Limb (tissue), 2 donors: ENCODE results near the gene KIAA1755.
A peak's percentile ranks its signal among the peaks of the same experiment; 100 is the strongest.

Experiments
- DNase-seq, 2 donors: peaks; one replicate each; pipeline ENCODE4 v3.0.0-alpha.2; 2016; ENCODE audit errors: extremely low spot score in 2 of 2

KIAA1755 gene

GRCh38 chr20:38260378-38261053 lies at the start of gene KIAA1755:
Gene KIAA1755 (minus strand): TSS chr20:38260735. CDS start chr20:38260500, 235 bp downstream.
- peak in 1 of 2 donors; percentile 73 for DNase-seq

DNA sequence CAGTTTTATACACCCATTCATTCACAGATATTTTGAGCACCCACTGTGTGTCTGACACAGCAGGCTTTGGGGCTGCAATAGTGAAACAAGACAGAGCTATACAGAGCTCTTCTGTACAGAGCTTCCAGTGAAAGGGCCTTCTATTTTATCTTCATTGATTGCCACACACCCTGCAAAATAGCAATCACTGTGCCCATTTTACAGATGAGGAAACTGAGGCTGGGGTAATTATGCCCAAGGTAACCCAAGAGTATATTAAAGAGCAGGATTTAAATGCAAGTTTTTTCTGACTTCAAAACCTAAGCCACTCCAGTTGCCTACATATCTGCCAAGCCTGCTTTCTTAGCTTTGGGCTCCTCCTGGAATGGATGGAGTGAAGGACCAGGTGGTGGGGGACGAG lies 47.9 kb upstream of the KIAA1755 start:
- DNase-seq, result no peak

DNA sequence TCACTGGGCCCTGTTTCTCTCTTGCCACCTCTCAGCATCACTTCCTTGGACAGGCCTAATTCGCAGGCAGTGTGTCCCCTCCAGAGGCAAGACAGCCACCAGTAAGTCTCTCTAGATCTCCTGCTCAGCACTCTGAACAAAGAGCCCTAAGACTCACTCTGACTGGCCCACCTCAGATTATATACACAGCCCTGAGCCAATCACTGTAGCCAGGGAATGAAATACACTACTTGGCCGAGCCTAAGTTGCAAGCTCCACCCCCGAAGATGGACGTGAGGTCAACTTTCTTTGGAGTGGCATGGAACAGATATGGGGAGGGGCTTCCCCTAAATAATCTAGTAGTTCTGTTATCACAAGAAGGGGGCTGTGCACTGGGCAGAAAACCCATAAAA lies 47.5 kb upstream of the KIAA1755 start:
- DNase-seq, result no peak

DNA sequence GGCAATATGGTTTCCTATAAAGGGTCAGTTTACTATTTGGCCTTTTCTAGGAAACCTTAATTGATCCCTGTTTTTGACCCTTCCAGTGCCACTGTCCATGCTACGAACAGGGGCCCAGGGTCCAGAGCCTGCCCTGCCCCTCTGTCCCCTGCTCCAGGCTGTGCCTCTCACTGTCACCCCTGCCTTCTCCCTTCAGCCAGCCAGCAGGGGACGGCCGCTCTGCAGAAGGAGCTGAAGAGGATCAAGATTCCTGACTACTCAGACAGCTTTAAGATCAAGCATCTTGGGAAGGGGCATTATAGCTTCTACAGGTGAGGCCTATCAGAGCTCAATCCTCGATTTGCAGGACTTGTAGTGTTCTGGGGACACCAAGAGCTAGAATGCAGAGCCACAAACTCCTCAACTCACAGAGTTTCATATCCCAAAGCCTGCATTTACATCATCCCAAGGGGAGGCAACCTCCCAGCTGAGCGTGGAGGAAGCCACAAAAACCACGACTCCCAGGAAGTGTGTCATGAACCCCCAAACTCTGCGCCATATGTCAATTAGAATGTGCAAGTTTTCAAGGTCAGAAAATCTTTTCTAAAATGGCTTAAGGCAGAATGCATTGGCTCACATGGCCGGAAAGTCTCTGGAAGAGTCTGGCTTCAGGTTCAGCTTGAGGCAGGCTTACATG lies 47.0 kb upstream of the KIAA1755 start:
- DNase-seq, result no peak

GRCh38 chr20:38306379-38306778 lies 45.8 kb upstream of the KIAA1755 start:
- DNase-seq, result no peak

DNA sequence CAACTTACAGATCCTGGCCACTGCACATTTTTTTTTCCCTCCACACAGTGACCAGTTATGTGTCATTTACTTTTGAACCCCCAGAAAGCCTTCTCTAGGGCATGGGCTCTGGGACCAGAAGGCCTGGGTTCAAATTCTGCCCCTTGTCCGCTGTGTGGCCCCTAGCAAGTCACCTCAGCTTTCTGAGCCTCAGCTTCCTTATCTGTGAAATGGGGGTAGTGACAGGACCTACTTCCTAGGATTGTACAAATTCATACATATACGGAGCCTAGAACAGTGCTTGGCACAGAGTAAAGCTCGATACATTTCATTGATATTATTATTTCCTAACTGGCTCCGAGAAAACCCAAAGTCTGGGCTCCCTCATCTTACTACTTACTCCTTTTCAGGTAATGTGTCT lies 45.0 kb upstream of the KIAA1755 start:
- no peak for DNase-seq

DNA sequence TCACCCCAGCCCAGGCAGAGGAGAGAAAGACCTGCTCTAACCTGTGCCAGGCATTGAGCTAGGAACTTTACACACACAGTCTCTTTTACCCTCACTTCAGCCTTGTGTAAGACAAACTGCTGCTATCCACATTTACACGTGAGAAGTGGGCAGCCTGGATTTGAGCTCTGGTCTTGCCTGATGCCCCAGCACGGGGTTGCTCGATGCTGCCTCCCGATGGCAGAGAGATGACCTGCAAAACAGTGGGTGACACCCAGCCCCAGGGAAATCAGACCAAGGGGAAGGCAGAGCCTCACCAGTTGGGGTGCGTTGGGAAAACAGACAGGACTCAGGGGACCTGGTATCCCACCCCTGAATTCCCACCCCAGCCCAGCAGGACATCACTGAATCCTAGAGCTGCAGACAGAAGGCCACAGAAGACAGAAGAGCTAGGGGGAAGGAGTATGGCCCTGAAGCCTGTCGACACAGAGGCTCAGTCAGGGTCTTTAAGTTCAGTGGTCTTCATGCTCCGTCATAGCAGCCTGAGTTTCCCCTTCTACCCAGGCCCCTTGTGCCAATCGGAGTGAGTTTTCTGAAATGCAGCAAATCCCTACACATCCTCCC lies 44.4 kb upstream of the KIAA1755 start:
- no peak for DNase-seq

DNA sequence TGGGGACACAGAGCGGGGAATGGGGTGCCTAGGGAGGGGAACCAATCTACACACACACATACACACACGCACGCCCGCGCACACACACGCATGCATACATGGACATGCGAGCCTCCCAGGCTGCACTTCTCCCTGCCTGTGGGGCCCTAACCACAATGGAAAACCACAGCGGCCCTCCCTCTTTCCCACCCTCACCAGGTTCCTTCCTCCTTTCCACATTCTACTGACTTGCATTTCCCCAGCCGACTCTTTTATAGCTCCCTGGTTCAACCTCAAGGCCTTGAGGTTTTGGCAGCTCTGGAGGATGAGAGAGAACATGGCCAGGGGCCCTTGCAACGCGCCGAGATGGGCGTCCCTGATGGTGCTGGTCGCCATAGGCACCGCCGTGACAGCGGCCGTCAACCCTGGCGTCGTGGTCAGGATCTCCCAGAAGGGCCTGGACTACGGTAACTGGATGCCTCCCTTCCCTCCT lies 43.4 kb upstream of the KIAA1755 start, which contains the start of gene BPI:
Gene BPI, plus strand, starts transcription at position 249 of the 472 bp plus-strand sequence. Its CDS starts 68 bp downstream, at position 317.
- DNase-seq, result peak in 1 of 2 donors; percentile 66

GRCh38 chr20:38302786-38303185 lies 42.3 kb upstream of the KIAA1755 start:
- DNase-seq, result peak in 1 of 2 donors; percentile 67

DNA sequence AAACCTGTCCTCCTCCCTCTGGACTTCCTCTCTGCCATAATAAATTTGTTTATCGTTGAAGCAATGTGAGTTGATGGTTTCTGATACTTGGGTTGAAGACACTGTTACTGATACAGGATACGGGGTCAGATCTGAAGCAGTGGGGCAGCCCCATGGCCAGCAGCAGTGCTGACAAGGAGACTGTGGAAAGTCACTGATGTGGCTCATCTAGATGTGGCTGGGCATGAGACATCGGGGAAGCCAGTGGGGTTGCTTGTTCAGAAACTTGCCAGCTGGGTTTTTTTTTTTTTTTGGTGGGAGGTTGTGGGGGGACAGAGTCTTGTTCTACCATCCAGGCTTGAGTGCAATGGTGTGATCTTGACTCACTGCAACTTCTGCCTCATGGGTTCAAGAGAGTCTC lies 40.8 kb upstream of the KIAA1755 start:
- no peak for DNase-seq

DNA sequence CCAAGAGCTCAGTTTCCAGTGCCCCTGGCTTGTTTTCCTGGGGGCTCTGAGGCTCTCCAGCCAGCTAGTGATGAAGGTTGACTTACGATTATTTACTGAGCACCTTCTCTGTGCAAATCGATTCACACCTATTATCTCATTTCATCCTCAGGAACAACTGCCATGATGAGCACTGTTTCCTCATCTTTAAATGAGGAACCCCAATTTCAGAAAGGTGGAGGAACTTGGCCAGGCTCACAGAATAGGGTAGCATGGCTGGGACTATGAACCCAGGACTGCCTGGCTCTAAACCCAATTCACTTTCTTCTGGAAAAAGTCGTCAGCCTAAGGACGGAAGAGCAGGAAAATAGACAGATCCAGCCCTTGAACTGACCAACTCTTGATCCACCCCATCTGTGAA lies 39.9 kb upstream of the KIAA1755 start:
- no peak for DNase-seq

DNA sequence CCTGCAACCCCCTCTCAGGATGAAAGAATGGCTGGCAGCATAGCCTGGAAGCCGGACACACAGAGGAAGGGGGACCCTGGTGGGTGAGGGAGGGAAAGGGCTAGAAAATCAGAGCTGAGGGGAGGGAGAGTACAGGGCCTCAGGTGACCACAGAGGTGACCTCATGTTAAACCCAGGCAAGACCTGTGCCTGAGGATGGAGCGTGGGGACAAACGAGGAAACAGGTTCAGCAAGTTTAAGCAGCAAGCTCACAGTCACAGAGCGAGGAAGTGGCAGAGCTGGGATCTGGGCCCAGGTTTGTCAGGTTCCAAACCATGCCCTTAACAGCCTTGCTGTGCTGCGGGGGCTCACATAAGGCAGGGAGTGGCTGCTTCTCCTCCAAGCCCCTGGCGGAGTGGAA lies 39.4 kb upstream of the KIAA1755 start:
- no peak for DNase-seq

- DNase-seq, result peak; percentile 34 to 60
Measured at GRCh38 chr20:38298768-38299288, 38.3 kb upstream of the KIAA1755 start.

GRCh38 chr20:38297916-38298674 lies 37.6 kb upstream of the KIAA1755 start:
- no peak for DNase-seq

DNA sequence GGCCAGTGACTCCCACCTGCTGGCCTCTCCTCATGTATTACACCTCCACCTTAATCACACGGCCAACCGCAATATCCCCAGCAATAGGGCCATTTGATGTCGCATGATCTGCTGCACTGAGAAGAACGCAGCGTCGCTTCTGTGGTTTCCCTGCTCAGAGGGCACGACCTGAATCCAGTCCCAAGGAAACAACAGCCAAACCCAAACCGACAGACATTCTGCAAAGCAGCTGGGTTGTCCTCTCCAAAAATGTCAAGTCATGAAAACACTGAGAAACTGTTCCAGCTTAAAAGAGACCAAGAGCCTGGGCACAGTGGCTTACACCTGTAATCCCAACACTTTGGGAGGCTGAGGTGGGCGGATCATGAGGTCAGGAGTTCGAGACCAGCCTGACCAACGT lies 35.9 kb upstream of the KIAA1755 start:
- no peak for DNase-seq

DNA sequence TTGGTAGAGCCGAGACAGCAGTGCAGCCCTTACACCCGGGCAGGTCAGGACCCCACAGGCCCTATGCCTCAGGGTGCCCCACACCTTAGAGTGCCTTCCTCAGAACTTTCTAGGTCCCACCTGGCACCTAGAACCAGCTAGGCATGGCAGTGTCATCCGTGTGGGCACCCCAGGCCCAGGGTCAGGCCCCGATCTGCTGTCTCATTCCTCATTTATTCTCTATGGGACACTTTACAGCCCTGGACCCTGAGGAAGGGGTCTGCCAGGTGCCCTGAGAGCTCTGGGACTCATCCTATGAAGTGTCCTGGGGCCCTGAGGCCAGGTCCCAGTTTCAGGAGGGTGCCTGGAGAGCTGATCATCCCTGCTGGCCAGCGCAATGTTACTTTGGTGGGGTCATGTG lies 35.3 kb upstream of the KIAA1755 start:
- no peak for DNase-seq

DNA sequence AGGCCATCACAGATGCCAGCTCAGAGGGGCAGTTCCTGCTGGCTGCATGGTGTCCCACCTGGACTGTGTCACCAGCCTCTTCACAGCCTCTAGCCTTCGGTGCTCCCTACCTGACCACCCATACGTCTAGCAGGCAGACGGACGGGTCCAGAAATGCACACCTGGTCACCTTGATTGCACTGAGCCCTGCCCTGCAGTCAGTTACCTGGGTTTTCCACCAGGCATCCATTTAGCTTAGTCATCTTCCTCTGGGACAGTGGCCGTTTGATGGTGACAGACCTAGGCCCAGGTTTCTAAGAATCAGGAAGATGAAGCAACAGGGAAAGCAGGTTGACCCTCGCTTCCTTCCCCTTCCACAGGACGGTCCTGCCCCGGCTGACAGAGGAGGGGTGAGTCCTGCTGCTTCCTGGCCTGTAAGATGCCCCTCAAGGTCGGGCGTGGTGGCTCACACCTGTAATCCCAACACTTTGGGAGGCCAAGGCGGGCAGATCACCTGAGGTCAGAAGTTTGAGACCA lies 33.6 kb upstream of the KIAA1755 start:
- DNase-seq, result no peak

GRCh38 chr20:38293491-38294065 lies 33.0 kb upstream of the KIAA1755 start:
- no peak for DNase-seq

DNA sequence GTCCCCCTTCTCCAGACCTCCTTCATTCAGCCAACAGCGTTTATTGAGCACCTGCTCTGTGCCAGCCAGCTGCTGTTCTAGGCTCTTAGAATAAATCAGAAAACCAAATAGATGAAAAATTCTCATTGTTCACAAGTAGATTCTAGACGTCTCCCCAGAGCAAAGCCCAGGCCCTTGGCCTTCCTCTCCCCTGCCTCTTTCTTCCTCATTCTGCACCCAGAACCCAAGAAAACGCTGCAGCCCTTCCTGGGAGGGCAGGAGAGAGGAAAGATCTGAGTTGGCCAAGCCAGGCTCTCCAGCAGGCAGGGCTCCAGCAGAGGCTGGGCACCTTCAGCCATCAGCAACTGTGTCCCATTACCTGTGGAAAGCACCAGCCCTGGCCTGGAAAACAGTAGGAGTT lies 31.4 kb upstream of the KIAA1755 start:
- DNase-seq, result no peak

- no peak for DNase-seq
Measured at GRCh38 chr20:38290829-38291814, 30.6 kb upstream of the KIAA1755 start.
